Fibroblast of lung (primary cell): ENCODE measurements around the gene ZNF507. TPM values are rescaled to one million over a fixed set of nuclear protein-coding genes. Genes with fewer than 3 reads are reported as not detected.

Source experiments
- DNase-seq, 2 donors: peaks; one replicate each; pipeline versions ENCODE4 v3.0.0 to v3.0.0-alpha.2; 2010; ENCODE audit warnings: low read depth in 2 of 2
- H2AFZ ChIP-seq: 2 replicates; pipeline ENCODE4 v1.5.1; 2012; ENCODE audit warnings: low read length, control low read depth, inconsistent platforms
- H3K27ac ChIP-seq: 2 replicates; pipeline ENCODE4 v1.5.1; 2011; ENCODE audit warnings: low read length, control low read depth; ENCODE audit not compliant: insufficient read depth
- H3K27me3 ChIP-seq: 2 replicates; pipeline ENCODE4 v1.5.1; 2011; ENCODE audit warnings: mild to moderate bottlenecking, low read length; ENCODE audit not compliant: control insufficient read depth, insufficient read depth
- H3K36me3 ChIP-seq: 2 replicates; pipeline ENCODE4 v1.5.1; 2011; ENCODE audit warnings: low read length; ENCODE audit not compliant: control insufficient read depth, insufficient read depth
- H3K4me1 ChIP-seq: 2 replicates; pipeline ENCODE4 v1.5.1; 2011; ENCODE audit warnings: low read length; ENCODE audit not compliant: control insufficient read depth, insufficient read depth; ENCODE audit errors: extremely low read depth
- H3K4me2 ChIP-seq: 2 replicates; pipeline ENCODE4 v1.5.1; 2011; ENCODE audit warnings: low read length, control low read depth; ENCODE audit not compliant: insufficient read depth; ENCODE audit errors: extremely low read depth
- H3K4me3 ChIP-seq, 4 experiments: fragments of 200-600 bp in 1 of 4; sonication (generic) in 1 of 4; replicated peaks in 1 of 4; 2 replicates each; pipeline ENCODE4 v1.5.1; 2011 to 2016; ENCODE audit warnings: low read length in 4 of 4, low read depth in 3 of 4, mild to moderate bottlenecking in 3 of 4, control low read depth in 2 of 4, inconsistent platforms in 1 of 4, mixed read lengths in 1 of 4; ENCODE audit not compliant: insufficient read depth in 1 of 4; ENCODE audit errors: control extremely low read depth in 1 of 4
- H3K79me2 ChIP-seq: 2 replicates; pipeline ENCODE4 v1.5.1; 2012; ENCODE audit warnings: mild to moderate bottlenecking, low read length, inconsistent platforms; ENCODE audit not compliant: control insufficient read depth, insufficient read depth
- H3K9ac ChIP-seq: 2 replicates; pipeline ENCODE4 v1.5.1; 2011; ENCODE audit warnings: mild to moderate bottlenecking, low read length, control low read depth; ENCODE audit not compliant: insufficient read depth
- H3K9me3 ChIP-seq: 2 replicates; pipeline ENCODE4 v1.5.1; 2012; ENCODE audit warnings: low read depth, low read length; ENCODE audit not compliant: control insufficient read depth, insufficient read depth
- H4K20me1 ChIP-seq: 2 replicates; pipeline ENCODE4 v1.5.1; 2011; ENCODE audit warnings: low read length; ENCODE audit not compliant: control insufficient read depth, insufficient read depth; ENCODE audit errors: extremely low read depth
- EZH2 ChIP-seq: IDR thresholded peaks from 2 replicates; pipeline ENCODE4 v1.5.1; 2012; ENCODE audit warnings: low read length, control low read depth, mild to moderate bottlenecking; ENCODE audit errors: missing control alignments
- polyA plus RNA-seq, 2 donors: library from polyadenylated mRNA; depleted of rRNA in 1 of 2; stranded (reverse) in 1 of 2; unstranded in 1 of 2; fragments of >200 nt; gene quantifications; 2 replicates each; pipeline ENCODE4 v1.2.1, GENCODE V29; 2011 to 2012; ENCODE audit warnings: missing spikeins in 1 of 2
- total RNA-seq: library from RNA; depleted of rRNA; stranded (reverse); fragments of >200 nt; gene quantifications from 2 replicates; pipeline ENCODE4 v1.2.1, GENCODE V29; 2014
- TF ChIP-seq, protein P1 (sequence below), 2 donors: IDR thresholded peaks in 1 of 2; conservative IDR thresholded peaks in 1 of 2; 1 replicate in 1 of 2; 2 replicates in 1 of 2; pipeline ENCODE4 v1.5.1; 2011 to 2012; ENCODE audit warnings: low read length in 2 of 2, control low read depth in 1 of 2, inconsistent platforms in 1 of 2, low read depth in 1 of 2, mild to moderate bottlenecking in 1 of 2

ZNF507 gene
- total and polyA plus RNA-seq, 2 donors (not counting 1 experiment from before 2014, with no cell fraction given) = 12.1 to 17.8 TPM

DNA sequence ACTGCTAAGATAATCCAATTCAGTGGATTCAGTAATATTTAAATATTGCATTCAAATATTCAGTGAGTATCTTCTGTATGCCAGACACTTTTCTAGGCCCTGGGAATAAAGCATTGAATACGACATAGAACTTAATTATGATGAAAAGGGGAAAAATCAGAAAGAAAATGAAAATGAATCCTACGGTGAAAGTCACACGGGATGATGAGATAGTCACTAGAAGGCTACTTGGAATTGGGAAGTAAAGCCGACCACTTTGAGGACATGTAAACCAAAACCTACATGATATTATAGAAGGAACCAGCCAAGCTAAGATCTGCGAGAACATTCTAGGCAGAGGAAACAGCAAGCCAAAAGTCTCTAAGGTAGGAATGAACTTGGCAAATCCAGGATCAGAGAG is 70.3 kb downstream of the ZNF507 start:
- no peak overlapping the region for H3K4me2 ChIP-seq
- no peak for TF ChIP-seq EZH2
- TF ChIP-seq, protein P1, sequence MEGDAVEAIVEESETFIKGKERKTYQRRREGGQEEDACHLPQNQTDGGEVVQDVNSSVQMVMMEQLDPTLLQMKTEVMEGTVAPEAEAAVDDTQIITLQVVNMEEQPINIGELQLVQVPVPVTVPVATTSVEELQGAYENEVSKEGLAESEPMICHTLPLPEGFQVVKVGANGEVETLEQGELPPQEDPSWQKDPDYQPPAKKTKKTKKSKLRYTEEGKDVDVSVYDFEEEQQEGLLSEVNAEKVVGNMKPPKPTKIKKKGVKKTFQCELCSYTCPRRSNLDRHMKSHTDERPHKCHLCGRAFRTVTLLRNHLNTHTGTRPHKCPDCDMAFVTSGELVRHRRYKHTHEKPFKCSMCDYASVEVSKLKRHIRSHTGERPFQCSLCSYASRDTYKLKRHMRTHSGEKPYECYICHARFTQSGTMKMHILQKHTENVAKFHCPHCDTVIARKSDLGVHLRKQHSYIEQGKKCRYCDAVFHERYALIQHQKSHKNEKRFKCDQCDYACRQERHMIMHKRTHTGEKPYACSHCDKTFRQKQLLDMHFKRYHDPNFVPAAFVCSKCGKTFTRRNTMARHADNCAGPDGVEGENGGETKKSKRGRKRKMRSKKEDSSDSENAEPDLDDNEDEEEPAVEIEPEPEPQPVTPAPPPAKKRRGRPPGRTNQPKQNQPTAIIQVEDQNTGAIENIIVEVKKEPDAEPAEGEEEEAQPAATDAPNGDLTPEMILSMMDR (conservative IDR thresholded peaks at IDR 0.05 in 1 of 2, IDR thresholded peaks at IDR 0.05 in 1 of 2; ENCODE audit: low read depth in 1 of 2, low read length in 2 of 2) = no peak
- no peaks in the 10 kb centered on the region for H3K9me3 ChIP-seq
- no peak overlapping the region for H3K9ac ChIP-seq
- no peak overlapping the region for H2AFZ ChIP-seq
- peaks cover 2% of the 10 kb centered on the region for H3K4me1 ChIP-seq
- H3K27me3 ChIP-seq = no peaks in the 10 kb centered on the region
- H4K20me1 ChIP-seq = no peaks in the 10 kb centered on the region
- peaks cover 2% of the 10 kb centered on the region for H3K36me3 ChIP-seq
- H3K79me2 ChIP-seq = no peaks in the 10 kb centered on the region
- no peak overlapping the region for H3K4me3 ChIP-seq
- no peak overlapping the region for H3K27ac ChIP-seq
- no peak for DNase-seq

DNA sequence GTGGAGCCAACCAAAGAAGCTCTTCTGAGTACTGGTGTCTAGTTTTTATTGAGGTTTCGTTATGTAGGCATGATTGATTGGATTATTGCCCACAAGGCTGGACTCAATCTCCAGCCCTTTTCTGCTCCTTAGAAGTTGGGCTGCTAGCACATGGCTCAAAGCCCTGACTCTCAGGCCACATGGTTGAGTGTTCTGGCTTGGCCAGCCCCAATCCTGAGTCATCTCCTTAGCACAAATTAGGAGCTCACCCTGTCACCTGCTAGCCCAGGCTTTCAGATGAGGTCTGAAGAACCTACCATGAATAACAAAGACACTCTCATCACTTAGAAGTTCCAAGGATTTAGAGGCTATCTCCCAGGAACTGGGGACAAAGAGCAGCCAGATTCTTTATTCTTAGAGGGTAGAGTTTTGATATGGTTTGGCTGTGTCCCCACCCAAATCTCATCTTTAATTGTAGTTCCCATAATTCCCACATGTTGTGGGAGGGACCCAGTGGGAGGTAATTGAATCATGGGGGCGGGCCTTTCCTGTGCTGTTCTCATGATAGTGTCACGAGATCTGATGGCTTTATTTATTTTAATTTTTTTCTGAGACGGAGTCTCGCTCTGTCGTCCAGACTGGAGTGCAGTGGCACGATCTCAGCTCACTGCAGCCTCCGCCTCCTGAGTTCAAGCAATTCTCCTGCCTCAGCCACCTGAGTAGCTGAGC is 71.5 kb downstream of the ZNF507 start:
- Histone ChIP-seq H3K79me2 (no peaks in the 10 kb centered on the region), H3K36me3 (peaks cover 2% of the 10 kb centered on the region), H4K20me1 (no peaks in the 10 kb centered on the region), H3K27ac (no peak overlapping the region), H2AFZ (no peak overlapping the region), H3K9ac (no peak overlapping the region), H3K4me3 (no peak overlapping the region), H3K4me1 (peaks cover 2% of the 10 kb centered on the region), H3K27me3 (no peaks in the 10 kb centered on the region), H3K9me3 (no peaks in the 10 kb centered on the region), H3K4me2 (no peak overlapping the region)
- no peak for TF ChIP-seq EZH2
- TF ChIP-seq, protein P1 (conservative IDR thresholded peaks at IDR 0.05 in 1 of 2, IDR thresholded peaks at IDR 0.05 in 1 of 2; ENCODE audit: low read depth in 1 of 2, low read length in 2 of 2) = no peak
- DNase-seq = peak in 1 of 2 donors; percentile 43

DNA sequence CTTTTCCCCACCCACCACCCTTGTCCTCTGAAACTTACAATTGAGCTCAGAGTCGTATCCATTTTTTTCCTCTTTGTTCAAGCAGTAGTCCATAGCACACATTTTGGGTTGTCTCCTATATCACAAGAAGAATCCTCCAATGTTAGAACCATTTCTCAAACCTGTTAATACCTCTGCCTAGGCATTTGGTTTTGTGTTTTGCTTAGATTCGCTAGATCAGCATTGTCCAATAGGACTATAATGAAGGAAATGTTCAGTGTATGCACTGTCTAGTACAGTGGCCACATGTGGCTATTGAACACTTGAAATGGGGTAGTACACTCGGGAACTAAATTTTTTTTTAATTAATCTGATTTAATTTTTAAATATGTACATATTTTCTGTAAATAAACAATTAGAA is 72.7 kb downstream of the ZNF507 start:
- H4K20me1 ChIP-seq = no peaks in the 10 kb centered on the region
- DNase-seq = no peak
- H3K4me2 ChIP-seq = no peak overlapping the region
- no peaks in the 10 kb centered on the region for H3K27me3 ChIP-seq
- no peaks in the 10 kb centered on the region for H3K79me2 ChIP-seq
- H3K4me3 ChIP-seq = no peak overlapping the region
- H3K36me3 ChIP-seq = peaks cover 2% of the 10 kb centered on the region
- no peaks in the 10 kb centered on the region for H3K9me3 ChIP-seq
- no peak for TF ChIP-seq EZH2
- TF ChIP-seq, protein P1 (conservative IDR thresholded peaks at IDR 0.05 in 1 of 2, IDR thresholded peaks at IDR 0.05 in 1 of 2; ENCODE audit: low read depth in 1 of 2, low read length in 2 of 2) = no peak
- peaks cover 2% of the 10 kb centered on the region for H3K4me1 ChIP-seq
- H3K27ac ChIP-seq = no peak overlapping the region
- no peak overlapping the region for H3K9ac ChIP-seq
- no peak overlapping the region for H2AFZ ChIP-seq
